HG02678 (cell line): ENCODE measurements around the gene CYP4F2.
"Not testable (repeated sequence)": the region's sequence is repeated elsewhere in the genome, so short reads cannot be mapped to it uniquely, and the experiment has no call there.

Source experiments
- ATAC-seq: cut with Tn5 transposase; IDR thresholded peaks from one replicate; pipeline ENCODE4 v1.9.1; 2021; ENCODE audit warnings: mild to moderate bottlenecking, moderate library complexity; ENCODE audit not compliant: unreplicated experiment

The CYP4F2 gene

DNA sequence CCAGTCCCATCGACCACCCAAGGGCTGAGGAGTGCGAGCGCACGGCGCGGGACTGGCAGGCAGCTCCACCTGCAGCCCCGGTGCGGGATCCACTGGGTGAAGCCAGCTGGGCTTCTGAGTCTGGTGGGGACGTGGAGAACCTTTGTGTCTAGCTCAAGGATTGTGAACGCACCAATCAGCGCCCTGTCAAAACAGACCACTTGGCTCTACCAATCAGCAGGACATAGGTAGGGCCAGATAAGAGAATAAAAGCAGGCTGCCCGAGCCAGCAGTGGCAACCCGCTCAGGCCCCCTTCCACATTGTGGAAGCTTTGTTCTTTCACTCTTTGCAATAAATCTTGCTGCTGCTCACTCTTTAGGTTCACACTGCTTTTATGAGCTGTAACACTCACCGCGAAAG lies 2.2 kb upstream of the CYP4F2 start:
- ATAC-seq, result not testable (repeated sequence)

DNA sequence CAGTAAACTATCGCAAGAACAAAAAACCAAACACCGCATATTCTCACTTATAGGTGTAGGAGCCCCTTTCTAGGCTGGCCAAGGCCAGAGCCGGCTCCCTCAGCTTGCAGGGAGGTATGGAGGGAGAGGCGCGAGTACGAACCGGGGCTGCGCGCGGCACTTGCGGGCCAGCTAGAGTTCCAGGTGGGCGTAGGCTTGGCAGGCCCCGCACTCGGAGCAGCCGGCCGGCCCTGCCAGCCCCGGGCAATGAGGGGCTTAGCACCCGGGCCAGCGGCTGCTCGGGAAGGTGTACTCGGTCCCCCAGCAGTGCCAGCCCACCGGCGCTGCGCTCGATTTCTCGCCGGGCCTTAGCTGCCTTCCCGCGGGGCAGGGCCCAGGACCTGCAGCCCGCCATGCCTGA lies 1.7 kb upstream of the CYP4F2 start:
- ATAC-seq, result not testable (repeated sequence)

DNA sequence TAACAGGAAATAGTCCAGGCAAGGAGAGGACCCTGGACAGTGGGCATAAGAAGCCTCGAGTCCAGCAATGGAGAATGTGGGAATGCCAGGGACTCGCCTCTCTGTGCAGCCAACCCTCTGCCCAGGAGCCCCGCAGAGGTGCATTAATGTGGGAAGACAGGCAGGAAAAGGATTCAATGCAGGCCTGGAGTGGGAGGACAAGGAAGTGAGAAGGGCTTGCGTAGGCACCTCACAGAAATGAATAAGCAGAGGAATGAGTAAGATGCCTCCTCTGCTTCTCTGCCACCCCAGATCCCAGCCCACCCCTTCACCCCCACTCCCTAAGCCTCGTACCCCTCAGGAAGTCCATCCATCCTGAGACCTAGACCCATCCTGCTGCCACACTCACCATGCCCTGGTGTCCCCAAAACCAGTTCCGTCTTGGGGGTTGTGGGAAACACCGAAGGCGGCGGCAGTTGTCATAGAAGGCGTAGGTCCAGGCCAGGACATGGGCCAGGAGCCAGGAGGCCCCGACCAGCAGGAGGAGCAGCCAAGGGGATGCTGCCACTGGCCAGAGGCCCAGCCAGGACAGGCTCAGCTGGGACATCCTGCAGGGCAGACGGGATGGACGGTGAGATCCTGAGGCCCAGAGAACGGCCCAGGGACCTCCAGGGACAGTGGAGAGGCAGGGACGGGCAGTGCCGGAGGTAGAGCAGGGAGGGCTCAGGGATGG lies 692 bp downstream of the CYP4F2 start:
- ATAC-seq, result no peak

- ATAC-seq, result no peak
Observed at GRCh38 chr19:15895876-15896430, 1.9 kb downstream of the CYP4F2 start.

DNA sequence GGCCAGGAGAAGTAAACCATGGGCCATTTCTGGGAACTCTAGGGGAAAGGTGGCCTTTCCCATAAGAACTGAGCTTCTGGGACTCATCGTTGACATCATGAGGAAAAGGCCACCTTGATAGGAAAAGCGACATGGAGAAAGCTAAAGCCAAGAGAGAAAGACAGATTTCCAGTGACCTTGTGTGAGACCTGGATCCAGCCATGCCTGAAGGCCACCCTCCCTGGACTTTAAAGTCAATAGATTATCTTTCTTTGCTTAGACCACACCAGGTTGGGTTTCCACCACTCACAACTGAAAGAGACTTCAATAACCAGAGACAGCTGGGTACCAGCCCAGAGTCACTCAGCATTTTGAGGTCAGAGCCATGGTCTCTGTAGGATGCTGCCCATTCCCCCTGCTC lies 3.5 kb downstream of the CYP4F2 start:
- no peak for ATAC-seq

- ATAC-seq, result no peak
Observed at GRCh38 chr19:15893477-15893876, 4.4 kb downstream of the CYP4F2 start.

DNA sequence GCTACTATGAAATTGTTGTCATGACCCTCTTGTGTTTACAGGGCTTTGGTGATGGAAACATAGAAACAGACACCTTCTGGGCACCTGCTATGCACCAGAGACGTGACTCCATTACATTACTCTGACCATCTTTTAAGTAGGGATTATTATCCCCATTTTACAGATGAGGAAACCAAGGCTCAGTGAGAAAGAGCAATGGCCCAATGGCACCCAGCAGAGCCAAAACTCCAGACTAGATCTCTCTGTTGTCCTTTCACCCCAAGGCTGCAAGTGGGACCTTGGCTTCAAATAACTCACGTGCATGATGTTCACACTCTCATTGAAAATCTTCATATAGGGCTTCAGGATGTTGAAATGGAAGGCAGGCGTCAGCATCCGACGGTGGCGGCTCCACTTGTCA lies 5.9 kb downstream of the CYP4F2 start:
- no peak for ATAC-seq

DNA sequence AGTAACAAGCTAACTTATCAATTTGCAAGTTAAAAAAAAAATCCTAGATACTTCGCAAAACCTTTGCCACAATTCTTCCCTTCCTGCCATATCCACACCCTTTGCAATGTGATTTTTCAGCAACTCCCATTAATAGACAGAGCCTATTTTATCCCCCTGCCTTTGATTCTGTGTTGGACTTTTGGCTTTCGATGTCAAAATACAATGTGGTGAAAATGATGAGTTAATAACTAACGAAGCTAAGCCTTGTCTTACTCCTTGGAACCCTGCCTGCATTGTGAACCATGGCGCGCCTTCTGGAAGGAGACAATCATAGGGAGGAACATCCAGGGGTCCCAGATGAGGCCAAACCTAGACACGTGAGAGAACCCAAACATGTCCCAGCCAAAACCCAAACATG lies 6.4 kb downstream of the CYP4F2 start:
- no peak for ATAC-seq

GRCh38 chr19:15889339-15889738 lies 8.5 kb downstream of the CYP4F2 start:
- not testable (repeated sequence) for ATAC-seq

DNA sequence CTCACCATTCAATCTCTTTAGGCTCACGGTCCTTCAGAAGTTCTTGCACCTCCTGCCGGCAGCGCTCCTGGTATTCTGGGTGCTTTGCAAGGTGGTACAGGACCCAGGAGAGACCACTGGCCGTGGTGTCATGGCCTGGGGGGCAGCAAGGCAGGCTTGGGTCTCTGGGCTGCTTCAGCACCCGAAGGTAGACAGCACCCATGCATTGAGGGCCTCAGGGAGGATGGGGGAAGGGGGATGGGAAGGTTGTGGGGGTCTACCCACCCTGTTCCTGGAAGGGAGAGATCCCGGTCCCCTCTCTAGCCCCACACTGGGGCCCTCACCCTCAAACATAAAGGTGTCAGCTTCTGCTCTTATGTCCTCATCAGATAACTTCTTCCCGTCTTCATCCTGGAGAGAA lies 12.0 kb downstream of the CYP4F2 start:
- ATAC-seq, result no peak

DNA sequence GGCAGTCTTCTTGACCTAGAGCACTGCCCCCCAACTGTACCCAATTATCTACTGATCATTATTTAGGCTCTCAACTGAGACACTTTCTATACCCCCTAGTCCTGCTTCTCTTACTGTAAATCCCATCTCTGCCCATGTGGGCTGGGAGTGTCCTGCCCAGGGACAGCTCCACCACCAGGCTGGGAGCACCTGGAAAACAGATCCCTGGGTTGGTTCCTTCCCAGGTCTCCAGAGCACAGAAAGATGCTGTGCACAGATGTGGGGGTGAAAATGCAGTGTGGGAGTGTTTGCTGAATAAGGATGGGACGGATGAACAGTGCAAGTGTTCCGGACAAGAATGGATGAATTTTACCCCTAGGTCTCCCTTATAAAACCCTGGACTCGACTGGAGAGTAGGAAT lies 12.7 kb downstream of the CYP4F2 start:
- no peak for ATAC-seq

DNA sequence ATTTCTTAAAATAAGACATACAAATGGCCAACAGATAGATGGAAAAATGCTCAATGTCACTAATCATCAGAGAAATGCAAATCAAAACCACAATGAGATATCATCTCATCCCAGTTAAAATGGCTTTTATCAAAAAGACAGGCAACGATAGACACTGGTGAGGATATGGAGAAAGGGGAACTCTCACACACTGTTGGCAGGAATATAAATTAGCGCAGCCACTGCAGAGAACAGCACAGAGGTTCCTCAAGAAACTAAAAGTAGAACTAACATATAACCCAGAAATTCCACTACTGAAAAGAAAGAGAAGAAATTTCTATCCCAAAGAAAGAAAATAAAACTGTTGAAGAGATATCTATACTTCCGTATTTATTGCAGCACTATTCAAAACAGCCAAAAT lies 14.5 kb downstream of the CYP4F2 start:
- not testable (repeated sequence) for ATAC-seq

DNA sequence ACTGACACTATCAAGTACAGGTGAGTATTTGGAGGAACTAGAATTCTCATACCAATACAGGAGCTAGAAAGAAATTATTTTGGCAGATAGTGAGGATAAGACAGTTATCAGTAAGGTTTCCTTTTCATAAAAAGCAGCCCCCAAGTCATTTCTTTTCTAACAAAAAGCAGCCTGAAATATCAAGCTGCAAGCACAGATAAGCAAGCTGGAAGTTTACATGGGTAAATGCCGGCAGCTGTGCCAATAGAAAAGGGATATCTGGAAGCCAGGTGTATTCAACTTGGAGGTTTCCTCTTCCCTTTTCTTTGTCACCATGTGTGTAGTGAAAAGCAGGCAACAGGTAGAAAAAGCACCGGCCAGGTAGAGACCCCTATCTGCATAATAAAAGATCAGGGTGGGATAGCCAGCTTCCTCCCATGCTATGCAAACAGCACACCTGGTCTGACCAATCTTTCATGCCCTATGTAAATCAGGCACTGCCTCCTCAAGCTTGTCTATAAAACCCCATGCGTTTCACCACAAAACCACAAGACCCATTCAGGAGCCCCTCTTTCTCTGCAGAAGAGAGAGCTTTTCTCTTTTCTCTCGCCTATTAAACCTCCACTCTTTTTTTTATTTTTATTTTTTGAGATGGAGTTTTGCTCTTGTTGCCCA lies 22.9 kb downstream of the CYP4F2 start:
- no peak for ATAC-seq

DNA sequence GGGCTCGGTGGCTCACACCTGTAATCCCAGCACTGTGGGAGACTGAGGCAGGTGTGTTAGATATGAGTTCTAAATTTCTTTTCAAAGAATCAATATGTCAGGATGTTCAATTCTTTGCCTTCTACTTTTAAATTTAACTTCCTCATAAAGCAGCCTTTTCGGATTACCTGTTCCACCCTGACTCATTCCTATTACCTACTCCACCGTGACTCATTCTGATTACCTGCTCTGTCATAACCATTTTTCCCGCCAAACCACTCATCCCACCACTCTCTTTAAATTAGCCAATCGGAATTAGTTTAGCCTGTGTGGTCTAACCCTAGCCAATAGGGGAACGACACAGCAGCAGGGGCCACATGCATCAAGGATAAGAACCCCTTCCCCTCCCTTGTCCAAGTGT lies 24.1 kb downstream of the CYP4F2 start:
- not testable (repeated sequence) for ATAC-seq

GRCh38 chr19:15871570-15871969 lies 26.3 kb downstream of the CYP4F2 start:
- ATAC-seq, result no peak

DNA sequence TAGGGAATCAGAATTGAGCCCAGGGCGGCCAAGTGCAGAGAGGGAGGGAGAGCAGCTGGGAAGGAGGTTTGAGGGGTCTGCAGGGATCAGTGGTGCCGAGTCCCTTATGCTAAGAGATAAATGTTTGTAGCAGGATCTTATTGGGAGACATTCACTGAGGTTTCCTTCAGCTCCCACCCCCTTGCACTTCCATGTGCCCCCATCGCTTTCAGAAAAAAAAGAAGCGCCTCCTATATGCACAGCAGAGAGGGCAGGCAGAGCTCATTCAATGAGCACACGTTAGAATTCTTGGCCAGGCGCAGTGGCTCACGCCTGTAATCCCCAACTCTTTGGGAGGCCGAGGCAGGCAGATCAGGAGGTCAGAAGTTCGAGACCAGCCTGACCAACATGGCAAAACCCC lies 28.0 kb downstream of the CYP4F2 start:
- no peak for ATAC-seq

- no peak for ATAC-seq
Observed at GRCh38 chr19:15869109-15869555, 28.7 kb downstream of the CYP4F2 start.

- no peak for ATAC-seq
Observed at GRCh38 chr19:15866636-15867035, 31.2 kb downstream of the CYP4F2 start.

DNA sequence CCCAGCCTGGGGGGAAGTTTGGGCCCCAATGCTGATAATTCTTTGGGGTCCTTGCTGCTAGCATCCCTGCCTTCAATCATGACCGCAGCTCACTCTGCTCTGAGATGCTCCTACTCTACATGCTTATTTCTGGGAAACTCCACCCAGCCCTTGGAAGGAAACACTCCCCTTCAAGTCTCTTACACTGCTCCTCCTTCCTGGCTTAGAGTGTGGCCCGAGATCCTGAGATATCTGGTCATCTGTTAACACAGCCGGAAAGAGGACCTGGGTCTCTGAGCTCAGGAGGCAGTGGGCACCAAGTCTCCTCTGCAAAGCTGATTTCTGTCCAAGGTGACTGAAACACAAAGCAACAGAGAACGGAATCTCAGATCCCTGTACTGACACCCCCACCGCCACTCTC lies 33.0 kb downstream of the CYP4F2 start:
- no peak for ATAC-seq

- no peak for ATAC-seq
Observed at GRCh38 chr19:15863272-15863671, 34.6 kb downstream of the CYP4F2 start.

DNA sequence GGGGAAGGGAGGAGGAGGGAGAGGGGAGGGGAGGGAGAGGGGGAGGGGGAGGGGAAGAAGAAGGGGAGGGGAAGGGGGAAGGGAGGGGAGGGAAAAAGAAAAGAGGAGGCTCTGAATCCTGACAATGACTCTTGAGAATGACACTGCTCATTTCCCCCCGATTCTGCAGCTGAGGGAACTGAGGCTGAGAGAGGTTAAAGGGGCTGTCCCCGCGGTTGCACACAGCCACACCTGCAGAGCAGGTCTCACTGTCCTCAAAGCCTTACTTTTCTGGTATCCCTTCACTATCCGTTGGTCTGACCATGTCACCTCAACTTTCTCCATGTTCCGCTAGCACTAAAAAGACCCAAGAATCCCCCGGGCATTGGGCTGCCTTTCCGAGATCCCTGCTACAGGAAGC lies 35.4 kb downstream of the CYP4F2 start:
- no peak for ATAC-seq

- no peak for ATAC-seq
Observed at GRCh38 chr19:15860522-15860921, 37.4 kb downstream of the CYP4F2 start.
